Ovary (tissue), 9 donors: ENCODE measurements around the gene FOXO6. TPM values are rescaled to one million over a fixed set of nuclear protein-coding genes. Genes with fewer than 3 reads are reported as not detected.

Experiments used
- DNase-seq, 5 donors: peaks; one replicate each; pipeline ENCODE4 v3.0.0-alpha.2; 2019 to 2020
- H3K27ac ChIP-seq, 2 donors: fragments of 200-600 bp; one replicate each; pipeline versions ENCODE4 v1.5.1 to v1.8.0; 2019 to 2022
- H3K27me3 ChIP-seq: fragments of 200-600 bp; one replicate; pipeline ENCODE4 v1.8.0; 2022
- H3K36me3 ChIP-seq: fragments of 200-600 bp; sonication (generic); one replicate; pipeline ENCODE4 v1.5.1; 2019
- H3K4me1 ChIP-seq: one replicate; pipeline ENCODE4 v1.8.1; 2013; ENCODE audit warnings: mild to moderate bottlenecking, moderate library complexity; ENCODE audit not compliant: insufficient read depth
- H3K4me3 ChIP-seq: fragments of 200-600 bp; sonication (generic); one replicate; pipeline ENCODE4 v1.5.1; 2017
- H3K9me3 ChIP-seq, 2 donors: fragments of 200-600 bp in 1 of 2; sonication (generic) in 1 of 2; one replicate each; pipeline versions ENCODE4 v1.5.1 to v1.8.1; 2013 to 2019; ENCODE audit warnings: mild to moderate bottlenecking in 1 of 2, moderate library complexity in 1 of 2
- CTCF ChIP-seq, 3 donors: fragments of 450-650 bp in 2 of 3; fragments of 200-600 bp in 1 of 3; IDR thresholded peaks; one replicate each; pipeline versions ENCODE4 v1.5.1 to v1.8.0; 2016 to 2022; ENCODE audit warnings: antibody characterized with exemption in 3 of 3, mild to moderate bottlenecking in 1 of 3
- EP300 ChIP-seq: sonication (generic); formaldehyde crosslinking; IDR thresholded peaks from one replicate; pipeline ENCODE4 v1.6.1; 2017; ENCODE audit warnings: antibody characterized with exemption
- POLR2A ChIP-seq: fragments of 450-650 bp; IDR thresholded peaks from one replicate; pipeline ENCODE4 v1.6.1; 2017; ENCODE audit warnings: antibody characterized with exemption, mild to moderate bottlenecking, moderate library complexity
- WGBS, 3 donors: extraction: QIAGEN DNeasy Blood & Tissue Kit in 1 of 3; methylation state at CpG; one replicate each; pipeline versions ENCODE4 v1.1.5 to v1.1.7; 2013 to 2017; 5-methylcytosine and 5-hydroxymethylcytosine counted together
- intact Hi-C, 4 donors: fragments of 100-400 bp; cut with DNase I; formaldehyde crosslinking; loops; one replicate each; pipeline versions ENCODE4 v1.11.0 to v1.15.1; 2022 to 2023
- polyA plus RNA-seq, 2 donors: library from polyadenylated mRNA; stranded (reverse); fragments of 200-250 nt in 1 of 2; fragments of 350-450 nt in 1 of 2; fragmentation: Illumina TruSeq in 1 of 2; extraction: RNeasy Lipid Tissue Mini Kit (QIAGEN cat#74804) in 1 of 2; gene quantifications; one replicate each; pipeline ENCODE4 v1.2.3, GENCODE V29; 2013 to 2014
- total RNA-seq, 7 donors: library from RNA; depleted of rRNA in 2 of 7; stranded (reverse); fragments of >200 nt in 2 of 7; fragmentation: NEBNext Ultra II Directional in 3 of 7; extraction: Animal tissue kit (Norgen Biotek cat#: 25700) in 3 of 7; gene quantifications; one replicate each; pipeline versions ENCODE4 v1.1.0 to v1.2.4, GENCODE V29; 2016 to 2023
- donor health status: DM: no; HTN: no; CAD: no; lungs with moderate emphysema.
- donor health status: DM: no; HTN: no; CAD: no.
- donor health status: Bipolar disorder and iron deficiency.
- donor health status: DM: yes; HTN: yes; CAD: no.
- donor health status: DM: no; HTN: no; CAD: no.
- donor health status: DM: yes; HTN: yes; CAD: no.

Gene FOXO6
- total and polyA plus RNA-seq, 9 donors, result 0.90 to 18.9 (median 6.1) TPM

DNA sequence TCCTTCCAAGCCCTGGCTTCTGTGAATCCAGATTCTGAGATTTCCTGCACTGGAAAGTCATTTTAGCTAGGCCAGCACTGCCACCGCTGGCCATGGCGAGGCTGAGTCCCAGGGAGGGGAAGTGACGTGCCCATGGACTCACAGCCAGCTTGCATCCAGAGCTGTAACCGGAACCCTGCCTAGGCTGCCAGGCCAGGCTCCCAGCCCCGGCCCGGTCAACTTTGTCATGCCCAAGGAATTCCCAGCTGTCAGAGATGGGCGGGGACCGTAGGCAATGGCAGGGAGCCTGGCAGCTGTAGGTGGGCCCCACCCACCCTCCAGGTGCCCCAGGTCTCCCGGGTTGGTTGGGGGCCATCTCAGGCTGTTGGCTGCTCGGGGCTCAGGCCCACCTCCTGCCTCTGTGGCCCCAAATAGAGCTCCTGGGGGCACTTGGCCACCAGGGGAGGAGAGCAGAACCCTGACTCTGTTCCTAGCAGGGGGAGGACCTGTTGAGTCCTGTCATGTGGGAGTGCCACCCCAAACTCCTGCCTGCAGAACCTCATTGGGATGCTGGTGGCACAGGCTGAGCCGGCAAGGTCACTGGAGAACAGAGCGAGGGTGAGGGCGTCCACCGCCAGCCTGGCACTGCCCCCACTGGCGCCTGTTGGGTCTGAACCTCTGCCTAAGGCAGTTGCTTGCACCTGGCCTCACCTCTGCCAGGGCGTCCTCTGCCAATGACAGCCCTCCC is 57.8 kb downstream of the FOXO6 start:
- intact Hi-C loops, result loop anchor here (5.0 kb wide), 2 partner anchors 137 to 152 kb away; no protein-coding TSS in a partner anchor
- H3K27ac ChIP-seq, result no peak overlapping the region
- H3K36me3 ChIP-seq, result no peaks in the 10 kb centered on the region
- H3K4me1 ChIP-seq, result no peaks in the 10 kb centered on the region
- 69 to 75% (median 71%) methylated on average over 11 to 16 of the region's 16 CpGs for WGBS, 3 donors
- TF ChIP-seq EP300 (no peak), POLR2A (no peak), CTCF (IDR thresholded peaks at IDR 0.05) (no peak)
- H3K4me3 ChIP-seq, result no peak overlapping the region
- no peaks in the 10 kb centered on the region for H3K9me3 ChIP-seq
- H3K27me3 ChIP-seq, result no peaks in the 10 kb centered on the region
- DNase-seq, result peak in 1 of 5 donors; percentile 54

DNA sequence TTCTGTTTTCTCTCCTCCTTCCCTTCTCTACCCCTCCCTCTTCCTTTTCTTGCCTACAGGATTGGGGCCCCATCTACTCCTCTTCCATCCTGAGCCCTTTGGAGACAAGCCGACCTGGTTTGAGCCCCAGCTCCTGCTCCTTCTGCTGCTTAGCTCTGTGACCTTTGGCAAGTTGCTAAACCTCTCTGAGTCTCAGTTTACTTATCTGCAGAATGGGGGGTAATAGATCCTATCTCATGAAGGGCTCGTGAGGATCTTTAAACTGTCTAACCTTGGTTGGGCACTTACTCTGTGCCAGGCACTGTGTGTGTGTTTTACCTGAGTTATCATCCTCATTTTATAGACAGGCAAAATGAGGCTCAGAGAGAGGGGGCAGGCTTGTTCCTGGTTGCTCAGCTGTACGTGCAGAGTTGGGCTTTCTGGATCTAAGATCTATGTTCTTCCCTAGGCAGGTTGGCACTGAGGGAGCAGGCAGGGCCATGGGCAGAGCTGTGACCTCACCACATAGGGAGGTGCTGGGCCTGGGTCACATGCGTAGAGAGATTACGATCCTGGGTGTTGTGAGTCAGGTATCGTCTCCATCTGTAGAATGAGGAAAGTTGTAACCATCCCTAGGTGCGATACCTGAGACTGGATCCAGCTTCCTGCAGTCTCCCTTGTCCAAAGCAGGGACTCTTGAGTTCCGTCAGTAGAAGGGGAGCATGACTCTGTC is 58.5 kb downstream of the FOXO6 start:
- H3K36me3 ChIP-seq, result no peaks in the 10 kb centered on the region
- no peak for DNase-seq
- H3K9me3 ChIP-seq, result no peaks in the 10 kb centered on the region
- no peak overlapping the region for H3K4me3 ChIP-seq
- TF ChIP-seq CTCF (IDR thresholded peaks at IDR 0.05) (no peak), POLR2A (no peak), EP300 (no peak)
- intact Hi-C loops, result loop anchor here (5.0 kb wide), 2 partner anchors 137 to 152 kb away; no protein-coding TSS in a partner anchor
- no peaks in the 10 kb centered on the region for H3K27me3 ChIP-seq
- H3K4me1 ChIP-seq, result no peaks in the 10 kb centered on the region
- H3K27ac ChIP-seq, result no peak overlapping the region
- WGBS, 3 donors, result 93 to 94% (median 93%) methylated on average over 8 of the region's 8 CpGs

- no peaks in the 10 kb centered on the region for H3K36me3 ChIP-seq
- intact Hi-C loops, result loop anchor here in 1 of 4 donors (5.0 kb wide), 1 partner anchor 138 kb away; no protein-coding TSS in a partner anchor
- H3K27ac ChIP-seq, result no peak overlapping the region
- H3K4me3 ChIP-seq, result no peak overlapping the region
- peak in 1 of 5 donors; percentile 12 for DNase-seq
- H3K27me3 ChIP-seq, result no peaks in the 10 kb centered on the region
- no peaks in the 10 kb centered on the region for H3K9me3 ChIP-seq
- H3K4me1 ChIP-seq, result no peaks in the 10 kb centered on the region
- 80 to 86% (median 82%) methylated on average over 4 of the region's 4 CpGs for WGBS, 3 donors
- TF ChIP-seq CTCF (IDR thresholded peaks at IDR 0.05) (no peak), POLR2A (no peak), EP300 (no peak)
Observed at GRCh38 chr1:41420351-41420750, 59.1 kb downstream of the FOXO6 start.

DNA sequence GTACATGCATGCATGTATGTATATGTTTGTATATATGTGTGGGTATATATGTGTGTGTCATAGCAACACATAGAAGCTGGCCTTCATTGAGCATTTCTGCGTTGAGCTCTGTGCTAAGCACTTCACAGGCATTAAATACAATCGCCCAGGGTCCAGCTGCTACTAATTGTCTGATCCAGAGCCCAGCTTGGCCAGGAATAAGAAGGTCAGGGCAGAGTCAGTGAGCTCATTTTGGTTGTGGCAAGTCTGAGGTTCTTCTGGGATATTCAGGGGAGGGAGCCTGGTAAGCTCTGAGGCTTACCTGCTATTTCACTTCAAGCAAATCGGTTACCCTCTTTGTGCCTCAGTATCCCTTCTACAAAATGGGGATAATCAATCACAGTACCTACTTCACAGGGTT is 59.6 kb downstream of the FOXO6 start:
- no peaks in the 10 kb centered on the region for H3K9me3 ChIP-seq
- H3K27me3 ChIP-seq, result no peaks in the 10 kb centered on the region
- WGBS, 3 donors, result 42 to 56% (median 48%) methylated on average over 3 of the region's 3 CpGs
- intact Hi-C loops, result loop anchor here in 1 of 4 donors (5.0 kb wide), 1 partner anchor 139 kb away; no protein-coding TSS in a partner anchor
- H3K36me3 ChIP-seq, result no peaks in the 10 kb centered on the region
- H3K4me1 ChIP-seq, result no peaks in the 10 kb centered on the region
- H3K27ac ChIP-seq, result no peak overlapping the region
- TF ChIP-seq EP300 (no peak), CTCF (IDR thresholded peaks at IDR 0.05) (no peak), POLR2A (no peak)
- peak in 1 of 5 donors; percentile 33 for DNase-seq
- H3K4me3 ChIP-seq, result no peak overlapping the region
